ENCODE results near the gene GABRP.
"Not testable (repeated sequence)": the region's sequence is repeated elsewhere in the genome, so short reads cannot be mapped to it uniquely, and the experiment has no call there.

GABRP gene

GRCh38 chr5:170821257-170821800, 37.8 kb downstream of the GABRP start:
- DNase-seq (ENCODE audit: low spot score), result no peak
- TF ChIP-seq CTCF (IDR thresholded peaks at IDR 0.05; ENCODE audit: poor library complexity, severe bottlenecking), result no peak
- no peak for ATAC-seq (ENCODE audit: low read depth)
- Histone ChIP-seq H3K36me3 (ENCODE audit: low read depth) (no peaks in the 10 kb centered on the region), H3K27ac (ENCODE audit: poor library complexity, severe bottlenecking) (no peak overlapping the region), H3K27me3 (ENCODE audit: insufficient read depth, poor library complexity, severe bottlenecking) (peaks cover 4% of the 10 kb centered on the region), H3K9me3 (ENCODE audit: severe bottlenecking) (no peaks in the 10 kb centered on the region), H3K4me3 (ENCODE audit: severe bottlenecking) (no peak overlapping the region), H3K4me1 (ENCODE audit: insufficient read depth, poor library complexity, severe bottlenecking) (no peaks in the 10 kb centered on the region)

DNA sequence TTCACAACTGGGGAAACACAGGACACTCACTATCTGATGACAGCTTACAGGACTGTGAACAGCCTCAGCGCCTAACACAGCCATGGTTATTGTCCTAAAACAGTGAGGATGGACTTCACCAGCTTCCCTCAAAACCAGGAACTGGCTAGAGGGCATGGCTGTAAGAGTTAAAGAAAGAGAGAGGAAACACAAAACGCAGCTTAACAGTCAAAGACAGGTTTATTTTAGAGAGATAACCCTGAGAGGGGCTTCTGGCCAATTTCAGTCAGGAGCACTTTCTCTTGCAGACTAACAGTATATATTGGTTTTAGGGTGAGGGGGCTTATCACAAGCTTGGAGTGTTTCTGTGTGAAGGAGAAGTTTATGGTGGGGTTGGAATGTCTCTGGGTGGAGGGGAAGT, 42.6 kb downstream of the GABRP start:
- Histone ChIP-seq H3K4me3 (ENCODE audit: severe bottlenecking) (no peak overlapping the region), H3K27ac (ENCODE audit: poor library complexity, severe bottlenecking) (no peak overlapping the region), H3K36me3 (ENCODE audit: low read depth) (no peaks in the 10 kb centered on the region), H3K27me3 (ENCODE audit: insufficient read depth, poor library complexity, severe bottlenecking) (peaks cover 4% of the 10 kb centered on the region), H3K9me3 (ENCODE audit: severe bottlenecking) (no peaks in the 10 kb centered on the region), H3K4me1 (ENCODE audit: insufficient read depth, poor library complexity, severe bottlenecking) (no peaks in the 10 kb centered on the region)
- no peak for ATAC-seq (ENCODE audit: low read depth)
- DNase-seq (ENCODE audit: low spot score), result no peak
- TF ChIP-seq CTCF (IDR thresholded peaks at IDR 0.05; ENCODE audit: poor library complexity, severe bottlenecking), result no peak

DNA sequence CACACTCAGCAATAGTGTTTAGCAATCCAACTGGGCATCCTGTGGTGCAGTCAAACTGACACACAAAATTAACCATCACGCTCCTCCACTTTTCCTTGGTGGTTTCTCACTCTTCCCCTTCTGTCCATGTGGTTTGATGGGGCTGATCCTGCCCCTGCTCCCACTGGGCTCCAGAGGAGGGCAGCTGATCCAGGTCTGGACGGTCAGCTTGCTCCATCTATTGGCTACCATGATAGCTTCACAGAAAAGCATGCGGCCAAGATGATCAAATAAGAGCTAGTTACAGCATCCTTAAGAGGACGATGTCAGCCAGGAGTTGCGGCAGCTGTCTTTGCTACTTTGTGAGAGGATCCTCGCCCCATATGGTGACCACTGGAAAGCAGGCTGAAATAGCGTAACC, 48.7 kb downstream of the GABRP start:
- peaks cover 9% of the 10 kb centered on the region for H3K27me3 ChIP-seq (ENCODE audit: insufficient read depth, poor library complexity, severe bottlenecking)
- ATAC-seq (ENCODE audit: low read depth), result no peak
- H3K27ac ChIP-seq (ENCODE audit: poor library complexity, severe bottlenecking), result no peak overlapping the region
- no peaks in the 10 kb centered on the region for H3K36me3 ChIP-seq (ENCODE audit: low read depth)
- no peaks in the 10 kb centered on the region for H3K9me3 ChIP-seq (ENCODE audit: severe bottlenecking)
- no peaks in the 10 kb centered on the region for H3K4me1 ChIP-seq (ENCODE audit: insufficient read depth, poor library complexity, severe bottlenecking)
- DNase-seq (ENCODE audit: low spot score), result no peak
- TF ChIP-seq CTCF (IDR thresholded peaks at IDR 0.05; ENCODE audit: poor library complexity, severe bottlenecking), result no peak
- no peak overlapping the region for H3K4me3 ChIP-seq (ENCODE audit: severe bottlenecking)

- not testable (repeated sequence) for DNase-seq (ENCODE audit: low spot score); H3K27me3 ChIP-seq (ENCODE audit: insufficient read depth, poor library complexity, severe bottlenecking); H3K36me3 ChIP-seq (ENCODE audit: low read depth); H3K9me3 ChIP-seq (ENCODE audit: severe bottlenecking); ATAC-seq (ENCODE audit: low read depth); H3K27ac ChIP-seq (ENCODE audit: poor library complexity, severe bottlenecking); H3K4me3 ChIP-seq (ENCODE audit: severe bottlenecking); H3K4me1 ChIP-seq (ENCODE audit: insufficient read depth, poor library complexity, severe bottlenecking)
Measured at GRCh38 chr5:170833981-170834380, 50.5 kb downstream of the GABRP start.

DNA sequence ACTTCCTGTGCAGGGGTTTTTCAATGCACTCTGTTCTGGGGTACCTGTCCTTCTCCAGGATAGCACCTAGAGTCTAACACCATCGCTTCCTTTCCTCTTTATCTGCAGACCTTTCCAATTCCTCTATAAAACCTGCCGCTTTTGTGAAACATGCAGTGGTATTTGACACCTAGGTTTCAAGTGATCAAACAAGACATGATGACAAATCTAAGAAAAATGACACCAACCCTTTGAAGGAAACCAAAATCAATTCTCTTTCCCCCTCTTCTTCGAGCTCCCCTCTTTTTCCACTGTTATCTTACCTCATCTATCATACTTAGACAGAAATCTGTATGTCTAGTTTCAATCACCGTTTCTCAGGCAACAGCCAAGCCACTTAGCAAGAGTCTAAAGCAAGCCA, 52.7 kb downstream of the GABRP start:
- Histone ChIP-seq H3K27me3 (ENCODE audit: insufficient read depth, poor library complexity, severe bottlenecking) (peaks cover 9% of the 10 kb centered on the region), H3K27ac (ENCODE audit: poor library complexity, severe bottlenecking) (no peak overlapping the region), H3K4me1 (ENCODE audit: insufficient read depth, poor library complexity, severe bottlenecking) (no peaks in the 10 kb centered on the region), H3K4me3 (ENCODE audit: severe bottlenecking) (no peak overlapping the region), H3K36me3 (ENCODE audit: low read depth) (no peaks in the 10 kb centered on the region), H3K9me3 (ENCODE audit: severe bottlenecking) (no peaks in the 10 kb centered on the region)
- ATAC-seq (ENCODE audit: low read depth) (no peak), DNase-seq (ENCODE audit: low spot score) (no peak)
- TF ChIP-seq CTCF (IDR thresholded peaks at IDR 0.05; ENCODE audit: poor library complexity, severe bottlenecking), result no peak

Measured in RWPE2 (cell line).